Skeletal muscle satellite cell (primary cell): ENCODE results near the gene MICA. TPM values are rescaled to one million over a fixed set of nuclear protein-coding genes. Genes with fewer than 3 reads are reported as not detected.

Experiments used
- H3K27me3 ChIP-seq: 2 replicates; pipeline ENCODE4 v1.7.0; 2013; ENCODE audit warnings: low read length; ENCODE audit not compliant: control insufficient read depth, insufficient read depth
- H3K36me3 ChIP-seq: 2 replicates; pipeline ENCODE4 v1.7.0; 2013; ENCODE audit warnings: mild to moderate bottlenecking, control low read depth, low read length; ENCODE audit not compliant: insufficient read depth
- H3K4me1 ChIP-seq: 2 replicates; pipeline ENCODE4 v1.7.0; 2013; ENCODE audit warnings: low read length; ENCODE audit not compliant: control insufficient read depth, insufficient read depth
- H3K4me2 ChIP-seq: 2 replicates; pipeline ENCODE4 v1.7.0; 2013; ENCODE audit warnings: mild to moderate bottlenecking, low read length
- H3K4me3 ChIP-seq: 2 replicates; pipeline ENCODE4 v1.7.0; 2013; ENCODE audit warnings: low read length
- H3K9ac ChIP-seq: 2 replicates; pipeline ENCODE4 v1.7.0; 2013; ENCODE audit warnings: mild to moderate bottlenecking, low read depth, low read length, moderate library complexity
- H3K9me3 ChIP-seq: replicated peaks from 2 replicates; pipeline ENCODE4 v1.7.0; 2013; ENCODE audit warnings: mild to moderate bottlenecking, control low read depth, low read length
- total RNA-seq: library from RNA; depleted of rRNA; stranded (reverse); fragments of >200 nt; gene quantifications from 2 replicates; pipeline ENCODE4 v1.2.3, GENCODE V29; 2012; rRNA removed

Gene MICA
- total RNA-seq: 8.7 and 39.0 TPM in 2 replicates

DNA sequence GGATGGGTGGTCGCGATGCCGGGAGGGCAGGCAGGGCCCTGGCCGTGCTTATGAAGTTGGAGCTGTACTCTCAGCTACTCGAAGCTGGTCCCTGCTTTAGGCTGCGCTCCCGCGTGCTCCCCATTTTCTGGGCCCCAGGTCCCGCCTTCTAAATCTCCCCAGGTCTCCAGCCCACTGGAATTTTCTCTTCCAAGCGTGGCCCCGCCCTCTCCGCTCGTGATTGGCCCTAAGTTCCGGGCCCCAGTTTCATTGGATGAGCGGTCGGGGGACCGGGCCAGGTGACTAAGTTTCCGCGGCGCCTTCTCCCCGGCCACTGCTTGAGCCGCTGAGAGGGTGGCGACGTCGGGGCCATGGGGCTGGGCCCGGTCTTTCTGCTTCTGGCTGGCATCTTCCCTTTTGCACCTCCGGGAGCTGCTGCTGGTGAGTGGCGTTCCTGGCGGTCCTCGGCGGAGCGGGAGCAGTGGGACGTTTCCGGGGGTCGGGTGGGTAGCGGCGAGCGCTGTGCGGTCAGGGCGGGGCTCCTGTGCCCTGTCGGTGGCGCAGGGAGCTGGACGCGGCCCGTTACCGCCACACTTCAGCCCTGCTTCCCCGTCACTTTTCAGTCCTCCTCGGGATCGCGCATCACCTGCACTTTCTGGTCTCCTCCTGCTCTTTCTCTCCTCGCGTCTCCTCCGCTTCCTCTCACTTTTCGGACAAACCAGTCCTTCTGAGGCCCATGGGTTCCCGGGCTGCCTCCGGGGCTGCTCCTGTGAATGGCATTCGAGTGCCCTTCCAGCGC, at the start of gene MICA:
Gene MICA (plus strand): TSS at position 313 of the 778 bp plus-strand sequence. CDS start 38 bp downstream, at position 351.
- peak within 1 kb of the TSS; percentile 82 for H3K9ac ChIP-seq
- H3K27me3 ChIP-seq: no peaks in the 10 kb centered on the region
- H3K9me3 ChIP-seq: no peaks in the 10 kb centered on the region
- peaks cover 52% of the 10 kb centered on the region for H3K4me1 ChIP-seq
- H3K4me3 ChIP-seq: peak within 1 kb of the TSS; percentile 73
- peaks cover 3% of the 10 kb centered on the region for H3K36me3 ChIP-seq
- peak within 1 kb of the TSS; percentile 99 for H3K4me2 ChIP-seq

DNA sequence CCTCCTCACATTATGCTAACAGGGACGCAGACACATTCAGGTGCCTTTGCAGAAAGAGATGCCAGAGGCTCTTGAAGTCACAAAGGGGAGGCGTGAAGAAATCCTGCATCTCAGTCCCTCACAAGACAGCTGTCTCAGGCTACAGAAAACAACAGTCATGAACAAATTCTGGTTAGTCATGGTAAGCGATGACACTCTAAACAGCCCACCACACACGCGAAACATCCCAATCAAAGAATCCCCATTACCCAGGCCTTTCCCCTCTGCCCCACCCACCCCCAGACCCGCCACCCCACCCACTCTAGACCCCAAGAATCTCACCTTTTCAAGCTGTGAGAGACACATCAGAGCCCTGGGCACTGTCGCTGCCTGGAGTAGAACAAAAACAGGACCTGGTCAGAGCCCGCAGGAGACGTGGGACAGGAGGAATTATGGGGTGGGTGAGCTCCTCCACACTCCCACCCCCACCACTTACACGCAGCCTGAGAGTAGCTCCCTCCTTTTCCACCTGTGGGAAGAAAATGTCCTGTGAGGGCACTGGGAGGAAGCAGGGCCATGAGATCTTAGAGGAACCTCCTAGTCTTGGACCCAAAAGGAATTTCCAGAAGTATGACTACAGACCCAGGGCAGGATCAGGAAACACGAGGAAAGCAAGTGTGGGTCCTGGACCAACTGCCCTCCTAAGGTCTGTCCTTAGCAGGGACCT, 49.1 kb upstream of the MICA start:
- H3K4me3 ChIP-seq: no peak overlapping the region
- peaks cover 55% of the 10 kb centered on the region for H3K27me3 ChIP-seq
- H3K4me2 ChIP-seq: no peak overlapping the region
- no peak overlapping the region for H3K9ac ChIP-seq
- no peaks in the 10 kb centered on the region for H3K36me3 ChIP-seq
- no peaks in the 10 kb centered on the region for H3K4me1 ChIP-seq
- H3K9me3 ChIP-seq: no peaks in the 10 kb centered on the region

DNA sequence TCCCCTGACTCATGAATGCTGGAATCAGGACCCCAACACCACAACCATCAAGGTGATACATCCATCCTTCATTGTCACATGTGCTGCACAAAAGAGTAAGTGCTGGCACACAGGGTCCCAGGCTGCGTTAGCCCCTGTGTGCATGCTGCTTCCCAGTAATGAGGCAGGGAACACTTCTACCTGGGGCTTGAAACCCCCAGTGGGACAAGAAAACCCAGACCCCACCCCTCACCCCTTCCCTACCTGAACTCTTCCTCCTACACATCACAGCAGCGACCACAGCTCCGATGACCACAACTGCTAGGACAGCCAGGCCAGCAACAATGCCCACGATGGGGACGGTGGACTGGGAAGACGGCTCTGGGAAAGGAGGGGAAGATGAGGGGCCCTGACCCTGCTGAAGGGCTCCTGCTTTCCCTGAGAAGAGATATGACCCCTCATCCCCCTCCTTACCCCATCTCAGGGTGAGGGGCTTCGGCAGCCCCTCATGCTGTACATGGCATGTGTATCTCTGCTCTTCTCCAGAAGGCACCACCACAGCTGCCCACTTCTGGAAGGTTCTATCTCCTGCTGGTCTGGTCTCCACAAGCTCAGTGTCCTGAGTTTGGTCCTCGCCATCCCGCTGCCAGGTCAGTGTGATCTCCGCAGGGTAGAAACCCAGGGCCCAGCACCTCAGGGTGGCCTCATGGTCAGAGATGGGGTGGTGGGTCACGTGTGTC, 48.4 kb upstream of the MICA start:
- Histone ChIP-seq H3K4me3 (no peak overlapping the region), H3K36me3 (no peaks in the 10 kb centered on the region), H3K27me3 (peaks cover 56% of the 10 kb centered on the region), H3K4me2 (no peak overlapping the region), H3K4me1 (no peaks in the 10 kb centered on the region), H3K9ac (no peak overlapping the region), H3K9me3 (no peaks in the 10 kb centered on the region)

DNA sequence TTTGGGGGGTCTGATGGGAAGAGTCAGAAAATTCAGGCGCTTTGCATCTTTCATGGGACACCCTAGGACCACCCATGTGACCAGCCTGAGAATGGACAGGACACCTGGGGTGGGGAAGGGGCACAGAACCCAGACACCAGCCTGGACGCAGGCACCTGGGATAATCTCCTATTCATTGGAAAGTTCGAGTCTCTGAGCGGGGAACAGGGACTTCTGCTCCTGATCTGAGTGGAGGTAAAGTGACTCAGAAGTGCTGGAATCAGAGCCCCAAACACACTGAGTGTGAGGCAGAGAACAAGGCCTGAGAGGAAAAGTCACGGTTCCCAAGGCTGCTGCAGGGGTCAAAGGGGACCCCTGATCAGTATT, 47.8 kb upstream of the MICA start:
- Histone ChIP-seq H3K9ac (no peak overlapping the region), H3K4me3 (no peak overlapping the region), H3K9me3 (no peaks in the 10 kb centered on the region), H3K4me2 (peak overlapping the region; percentile 78), H3K36me3 (no peaks in the 10 kb centered on the region), H3K27me3 (peaks cover 56% of the 10 kb centered on the region), H3K4me1 (no peaks in the 10 kb centered on the region)

DNA sequence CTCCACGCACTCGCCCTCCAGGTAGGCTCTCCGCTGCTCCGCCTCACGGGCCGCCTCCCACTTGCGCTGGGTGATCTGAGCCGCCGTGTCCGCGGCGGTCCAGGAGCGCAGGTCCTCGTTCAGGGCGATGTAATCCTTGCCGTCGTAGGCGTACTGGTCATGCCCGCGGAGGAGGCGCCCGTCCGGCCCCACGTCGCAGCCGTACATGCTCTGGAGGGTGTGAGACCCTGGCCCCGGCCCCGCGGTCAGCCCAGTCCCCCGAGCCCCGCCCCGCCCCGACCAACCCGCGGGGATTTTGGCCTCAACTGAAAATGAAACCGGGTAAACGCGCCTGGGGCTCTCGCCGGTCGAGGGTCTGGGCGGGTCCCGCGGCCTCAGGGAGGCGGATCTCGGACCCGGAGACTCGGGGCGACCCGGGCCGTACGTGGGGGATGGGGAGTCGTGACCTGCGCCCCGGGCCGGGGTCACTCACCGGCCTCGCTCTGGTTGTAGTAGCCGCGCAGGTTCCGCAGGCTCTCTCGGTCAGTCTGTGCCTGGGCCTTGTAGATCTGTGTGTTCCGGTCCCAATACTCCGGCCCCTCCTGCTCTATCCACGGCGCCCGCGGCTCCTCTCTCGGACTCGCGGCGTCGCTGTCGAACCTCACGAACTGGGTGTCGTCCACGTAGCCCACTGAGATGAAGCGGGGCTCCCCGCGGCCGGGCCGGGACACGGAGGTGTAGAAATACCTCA, 47.0 kb upstream of the MICA start:
- Histone ChIP-seq H3K36me3 (no peaks in the 10 kb centered on the region), H3K9me3 (no peaks in the 10 kb centered on the region), H3K4me2 (peak overlapping the region; percentile 83), H3K27me3 (peaks cover 53% of the 10 kb centered on the region), H3K4me1 (no peaks in the 10 kb centered on the region), H3K9ac (peak overlapping the region; percentile 67), H3K4me3 (peak overlapping the region; percentile 77)

DNA sequence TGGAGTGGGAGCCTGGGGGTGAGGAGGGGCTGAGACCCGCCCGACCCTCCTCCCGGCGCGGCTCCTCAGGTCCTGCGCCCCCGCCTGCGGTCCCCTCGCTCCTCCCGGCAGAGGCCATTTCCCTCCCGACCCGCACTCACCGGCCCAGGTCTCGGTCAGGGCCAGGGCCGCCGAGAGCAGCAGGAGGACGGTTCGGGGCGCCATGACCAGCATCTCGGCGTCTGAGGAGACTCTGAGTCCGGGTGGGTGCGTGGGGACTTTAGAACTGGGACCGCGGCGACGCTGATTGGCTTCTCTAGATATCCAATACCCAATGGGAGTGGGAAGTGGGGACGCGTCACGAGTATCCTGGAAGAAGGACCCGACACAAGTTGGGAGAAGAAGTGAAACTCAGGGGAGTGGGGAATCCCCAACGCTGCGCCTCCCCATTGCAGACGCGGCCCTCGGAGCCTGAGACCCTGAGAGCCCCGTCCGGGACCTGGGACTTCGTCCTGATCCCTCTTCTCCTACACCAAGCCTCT, 46.4 kb upstream of the MICA start, which contains the start of gene HLA-B:
Gene HLA-B (minus strand): TSS at position 234 of the 521 bp plus-strand sequence. CDS start 21 bp downstream, at position 213.
- no peaks in the 10 kb centered on the region for H3K9me3 ChIP-seq
- H3K36me3 ChIP-seq: no peaks in the 10 kb centered on the region
- H3K4me2 ChIP-seq: peak within 1 kb of the TSS; percentile 83
- H3K27me3 ChIP-seq: peaks cover 55% of the 10 kb centered on the region
- no peaks in the 10 kb centered on the region for H3K4me1 ChIP-seq
- peak within 1 kb of the TSS; percentile 77 for H3K4me3 ChIP-seq
- H3K9ac ChIP-seq: peak within 1 kb of the TSS; percentile 67

DNA sequence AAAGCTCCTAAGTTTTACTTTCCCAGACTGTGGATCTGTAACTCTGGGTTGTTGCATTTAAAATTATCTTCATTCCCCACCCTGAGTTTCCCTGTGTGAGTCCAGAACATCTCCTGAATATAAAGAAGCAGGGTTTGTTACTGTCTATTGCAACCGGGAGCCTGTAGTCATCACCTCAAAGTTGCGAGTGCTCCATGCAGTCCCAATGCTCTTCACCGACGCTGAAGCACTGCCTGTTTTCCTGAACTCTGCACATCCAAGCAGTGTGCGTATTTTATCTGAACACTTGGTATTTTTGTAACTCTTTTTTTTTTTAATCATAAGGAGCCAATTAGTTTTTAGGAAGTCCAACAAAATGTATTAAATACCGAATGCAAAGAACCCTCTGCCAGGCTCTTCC, 45.5 kb upstream of the MICA start:
- Histone ChIP-seq H3K9me3 (no peaks in the 10 kb centered on the region), H3K4me3 (no peak overlapping the region), H3K4me2 (no peak overlapping the region), H3K9ac (no peak overlapping the region), H3K36me3 (no peaks in the 10 kb centered on the region), H3K27me3 (peaks cover 54% of the 10 kb centered on the region), H3K4me1 (no peaks in the 10 kb centered on the region)

DNA sequence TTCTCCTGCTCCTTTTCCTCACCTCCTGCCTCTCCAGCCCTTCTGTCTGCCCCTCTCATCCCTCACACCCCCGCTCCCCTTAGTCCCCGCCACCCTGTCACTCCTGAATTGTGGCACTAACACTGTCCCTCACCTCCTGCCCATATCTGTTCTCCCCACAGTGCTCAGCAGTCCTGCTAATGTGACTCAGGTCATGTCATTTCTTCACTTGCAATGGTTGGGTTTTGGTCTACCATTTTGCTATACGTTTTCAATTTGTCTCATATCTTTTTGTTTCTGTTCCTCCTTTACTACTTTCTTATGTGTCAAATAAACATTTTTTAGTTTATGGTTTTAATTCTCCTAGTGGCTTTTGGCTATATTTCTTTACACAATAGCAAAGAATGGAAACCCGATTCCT, 45.1 kb upstream of the MICA start:
- H3K4me2 ChIP-seq: no peak overlapping the region
- no peak overlapping the region for H3K4me3 ChIP-seq
- H3K9ac ChIP-seq: no peak overlapping the region
- H3K4me1 ChIP-seq: no peaks in the 10 kb centered on the region
- no peaks in the 10 kb centered on the region for H3K9me3 ChIP-seq
- no peaks in the 10 kb centered on the region for H3K36me3 ChIP-seq
- H3K27me3 ChIP-seq: peaks cover 56% of the 10 kb centered on the region

DNA sequence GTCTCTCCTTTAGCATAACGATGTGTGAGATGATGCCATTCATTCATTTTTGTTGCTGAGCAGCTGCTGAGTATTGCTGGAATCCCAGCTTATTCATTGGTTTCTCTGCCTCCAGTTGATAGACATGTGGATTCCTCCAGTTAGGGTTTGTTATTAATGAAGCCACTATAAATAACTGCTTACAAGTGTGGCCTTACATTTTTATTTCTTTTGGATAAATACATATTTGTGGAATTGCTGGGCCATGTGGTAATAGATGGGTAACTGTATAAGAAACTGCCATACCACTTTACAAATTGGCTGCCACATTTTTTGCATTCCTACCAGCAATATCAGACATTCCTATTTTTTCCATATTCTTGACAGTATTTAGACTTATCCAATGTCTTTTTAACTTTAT, 43.8 kb upstream of the MICA start:
- Histone ChIP-seq H3K4me1 (no peaks in the 10 kb centered on the region), H3K36me3 (no peaks in the 10 kb centered on the region), H3K4me2 (no peak overlapping the region)

DNA sequence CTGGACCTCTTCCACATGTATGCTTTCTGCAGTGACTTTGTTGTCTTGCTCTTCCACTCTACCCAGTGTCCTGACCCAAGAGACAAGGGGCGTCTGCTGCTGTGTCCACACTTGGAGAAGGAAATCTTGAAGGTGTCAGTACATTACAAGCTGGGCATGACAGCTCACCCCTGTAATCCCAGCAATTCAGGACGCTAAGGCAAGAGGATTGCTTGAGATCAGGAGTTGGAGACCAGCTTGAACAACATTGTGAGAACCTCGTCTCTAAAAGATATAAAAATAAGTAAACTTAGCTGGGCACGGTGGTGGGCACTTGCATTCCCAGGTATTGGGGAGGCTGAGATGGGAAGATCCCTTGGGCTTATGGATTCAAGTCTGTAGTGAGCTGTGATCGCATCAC, 40.6 kb upstream of the MICA start:
- peaks cover 6% of the 10 kb centered on the region for H3K4me1 ChIP-seq
- no peak overlapping the region for H3K4me3 ChIP-seq

More for the DNA sequence above, 43.8 kb upstream of the MICA start:
- Histone ChIP-seq H3K9me3 (no peaks in the 10 kb centered on the region), H3K27me3 (peaks cover 59% of the 10 kb centered on the region), H3K9ac (no peak overlapping the region), H3K4me3 (no peak overlapping the region)

DNA sequence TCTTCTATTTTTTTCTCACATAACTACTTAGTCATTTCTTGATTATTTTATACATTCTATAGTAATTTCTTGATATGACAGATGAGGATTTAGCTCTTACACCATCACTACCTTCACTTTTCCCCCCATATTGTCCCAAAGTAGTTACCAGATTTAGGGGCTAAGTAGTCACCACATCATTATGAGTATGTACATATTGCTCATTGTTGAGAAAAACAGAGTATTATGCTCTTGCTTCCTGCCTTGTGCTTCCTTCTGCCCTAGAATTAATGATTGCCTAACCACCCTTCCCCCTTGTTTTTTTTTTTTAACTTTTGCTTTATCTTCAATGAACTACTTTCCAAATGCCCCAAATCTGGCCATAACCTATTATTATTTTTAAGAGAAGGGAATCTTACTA, 39.6 kb upstream of the MICA start:
- peaks cover 6% of the 10 kb centered on the region for H3K4me1 ChIP-seq
- H3K9ac ChIP-seq: no peak overlapping the region
- H3K4me2 ChIP-seq: no peak overlapping the region
- no peaks in the 10 kb centered on the region for H3K36me3 ChIP-seq
- H3K4me3 ChIP-seq: no peak overlapping the region
- no peaks in the 10 kb centered on the region for H3K9me3 ChIP-seq
- H3K27me3 ChIP-seq: peaks cover 79% of the 10 kb centered on the region

More for the DNA sequence above, 40.6 kb upstream of the MICA start:
- no peak overlapping the region for H3K4me2 ChIP-seq
- H3K9ac ChIP-seq: no peak overlapping the region
- H3K9me3 ChIP-seq: no peaks in the 10 kb centered on the region
- H3K27me3 ChIP-seq: peaks cover 79% of the 10 kb centered on the region
- no peaks in the 10 kb centered on the region for H3K36me3 ChIP-seq
